Progenitor cell of endocrine pancreas (in vitro differentiated cells): ENCODE data around the gene FASN. TPM values are rescaled to one million over a fixed set of nuclear protein-coding genes. Genes with fewer than 3 reads are reported as not detected.

Experiments
- DNase-seq: peaks from one replicate; pipeline ENCODE4 v3.0.0; 2021; ENCODE audit warnings: low spot score; ENCODE audit not compliant: unreplicated experiment
- H3K27ac Mint-ChIP-seq: 2 replicates; pipeline ENCODE4 v1.8.0; 2021; ENCODE audit warnings: mild to moderate bottlenecking, moderate library complexity, mixed read lengths
- H3K27me3 Mint-ChIP-seq: 2 replicates; pipeline ENCODE4 v1.8.0; 2021; ENCODE audit warnings: mixed read lengths
- H3K36me3 Mint-ChIP-seq: 2 replicates; pipeline ENCODE4 v1.8.0; 2022; ENCODE audit warnings: mixed read lengths; ENCODE audit not compliant: insufficient read depth
- H3K4me1 Mint-ChIP-seq: 2 replicates; pipeline ENCODE4 v1.8.0; 2021; ENCODE audit warnings: low read depth, mixed read lengths
- H3K4me3 Mint-ChIP-seq: 2 replicates; pipeline ENCODE4 v1.8.0; 2021; ENCODE audit warnings: low read depth, mild to moderate bottlenecking, moderate library complexity, mixed read lengths
- H3K9me3 Mint-ChIP-seq: 2 replicates; pipeline ENCODE4 v1.8.0; 2021; ENCODE audit warnings: low read depth, mixed read lengths
- total RNA-seq: library from RNA; stranded (reverse); gene quantifications from 2 replicates; pipeline ENCODE4 v1.2.1, GENCODE V29; 2021
- TF ChIP-seq, protein P1 (sequence below): fragments of 200-600 bp; sonication (generic); IDR thresholded peaks from one replicate; pipeline ENCODE4 v1.5.0; 2021; ENCODE audit warnings: antibody characterized with exemption, mild to moderate bottlenecking; ENCODE audit not compliant: unreplicated experiment

The FASN gene
- total RNA-seq, 1 donor from 2014 or later = 308 TPM

GRCh38 chr17:82085031-82085861 lies 12.8 kb downstream of the FASN start:
- DNase-seq = no peak
- Mint-ChIP-seq H3K4me3 (no peak overlapping the region), H3K27ac (no peak overlapping the region), H3K9me3 (no peaks in the 10 kb centered on the region), H3K4me1 (no peaks in the 10 kb centered on the region), H3K36me3 (peaks cover 3% of the 10 kb centered on the region), H3K27me3 (no peaks in the 10 kb centered on the region)
- TF ChIP-seq, protein P1, sequence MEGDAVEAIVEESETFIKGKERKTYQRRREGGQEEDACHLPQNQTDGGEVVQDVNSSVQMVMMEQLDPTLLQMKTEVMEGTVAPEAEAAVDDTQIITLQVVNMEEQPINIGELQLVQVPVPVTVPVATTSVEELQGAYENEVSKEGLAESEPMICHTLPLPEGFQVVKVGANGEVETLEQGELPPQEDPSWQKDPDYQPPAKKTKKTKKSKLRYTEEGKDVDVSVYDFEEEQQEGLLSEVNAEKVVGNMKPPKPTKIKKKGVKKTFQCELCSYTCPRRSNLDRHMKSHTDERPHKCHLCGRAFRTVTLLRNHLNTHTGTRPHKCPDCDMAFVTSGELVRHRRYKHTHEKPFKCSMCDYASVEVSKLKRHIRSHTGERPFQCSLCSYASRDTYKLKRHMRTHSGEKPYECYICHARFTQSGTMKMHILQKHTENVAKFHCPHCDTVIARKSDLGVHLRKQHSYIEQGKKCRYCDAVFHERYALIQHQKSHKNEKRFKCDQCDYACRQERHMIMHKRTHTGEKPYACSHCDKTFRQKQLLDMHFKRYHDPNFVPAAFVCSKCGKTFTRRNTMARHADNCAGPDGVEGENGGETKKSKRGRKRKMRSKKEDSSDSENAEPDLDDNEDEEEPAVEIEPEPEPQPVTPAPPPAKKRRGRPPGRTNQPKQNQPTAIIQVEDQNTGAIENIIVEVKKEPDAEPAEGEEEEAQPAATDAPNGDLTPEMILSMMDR = no peak

DNA sequence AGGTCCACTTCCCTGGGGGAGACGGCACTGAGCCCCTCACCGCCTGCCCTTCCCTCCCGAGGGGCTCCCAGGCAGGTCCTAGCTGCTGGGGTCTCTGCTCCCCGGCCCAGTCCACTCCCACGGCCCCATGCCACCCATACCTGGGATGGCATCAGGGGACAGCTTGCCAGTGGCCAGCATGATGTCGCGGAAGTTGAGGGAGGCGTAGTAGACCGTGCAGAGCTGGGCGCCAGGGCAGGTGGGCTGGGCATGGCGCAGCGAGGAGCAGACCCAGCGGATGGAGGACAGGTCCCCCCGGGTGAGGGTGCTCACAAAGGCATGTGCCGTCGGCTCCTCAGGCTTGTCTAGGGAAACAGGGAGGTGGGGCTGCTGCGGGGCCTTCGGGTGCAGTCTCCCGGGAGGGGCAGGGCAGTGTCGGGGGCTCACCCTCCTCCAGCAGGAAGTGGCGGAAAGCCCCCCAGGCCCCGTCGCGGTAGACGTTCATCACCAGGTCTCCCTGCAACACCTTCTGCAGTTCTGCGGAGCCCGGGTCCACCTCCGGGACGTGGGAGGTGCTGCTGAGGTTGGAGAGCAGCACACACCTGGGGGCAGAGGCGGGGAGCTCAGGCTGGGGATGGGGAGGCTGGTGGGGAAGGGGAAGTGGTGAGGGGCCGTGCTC lies 13.5 kb downstream of the FASN start:
- DNase-seq = no peak
- TF ChIP-seq, protein P1 = no peak
- no peaks in the 10 kb centered on the region for H3K27me3 Mint-ChIP-seq
- H3K4me1 Mint-ChIP-seq = no peaks in the 10 kb centered on the region
- no peak overlapping the region for H3K4me3 Mint-ChIP-seq
- H3K36me3 Mint-ChIP-seq = peaks cover 3% of the 10 kb centered on the region
- no peak overlapping the region for H3K27ac Mint-ChIP-seq
- no peaks in the 10 kb centered on the region for H3K9me3 Mint-ChIP-seq

- H3K9me3 Mint-ChIP-seq = no peaks in the 10 kb centered on the region
- H3K4me3 Mint-ChIP-seq = no peak overlapping the region
- no peaks in the 10 kb centered on the region for H3K27me3 Mint-ChIP-seq
- TF ChIP-seq, protein P1 = no peak
- peaks cover 3% of the 10 kb centered on the region for H3K36me3 Mint-ChIP-seq
- H3K27ac Mint-ChIP-seq = no peak overlapping the region
- no peak for DNase-seq
- H3K4me1 Mint-ChIP-seq = no peaks in the 10 kb centered on the region
Observed at GRCh38 chr17:82083533-82084359, 14.3 kb downstream of the FASN start.

DNA sequence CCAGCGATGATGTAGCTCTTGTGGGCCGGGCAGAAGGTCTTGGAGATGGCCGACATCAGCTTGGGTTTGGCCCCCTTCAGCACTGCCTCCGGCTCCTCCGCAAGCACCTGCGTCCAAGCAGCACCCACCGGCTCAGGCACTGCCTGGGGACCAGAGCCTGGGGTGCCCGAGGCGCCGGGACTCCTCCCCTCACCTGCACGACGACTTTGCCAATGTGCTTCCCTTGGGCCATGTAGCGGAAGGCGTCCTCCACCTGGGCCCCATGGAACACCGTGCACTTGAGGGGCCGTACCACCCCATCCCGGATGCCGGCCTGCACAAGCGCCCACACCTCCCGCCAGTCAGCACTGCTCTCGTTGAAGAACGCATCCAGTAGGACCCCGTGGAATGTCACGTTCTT lies 15.0 kb downstream of the FASN start:
- Mint-ChIP-seq H3K4me3 (no peak overlapping the region), H3K27ac (no peak overlapping the region), H3K27me3 (no peaks in the 10 kb centered on the region), H3K9me3 (no peaks in the 10 kb centered on the region), H3K4me1 (no peaks in the 10 kb centered on the region), H3K36me3 (peaks cover 6% of the 10 kb centered on the region)
- no peak for DNase-seq
- TF ChIP-seq, protein P1 = no peak

DNA sequence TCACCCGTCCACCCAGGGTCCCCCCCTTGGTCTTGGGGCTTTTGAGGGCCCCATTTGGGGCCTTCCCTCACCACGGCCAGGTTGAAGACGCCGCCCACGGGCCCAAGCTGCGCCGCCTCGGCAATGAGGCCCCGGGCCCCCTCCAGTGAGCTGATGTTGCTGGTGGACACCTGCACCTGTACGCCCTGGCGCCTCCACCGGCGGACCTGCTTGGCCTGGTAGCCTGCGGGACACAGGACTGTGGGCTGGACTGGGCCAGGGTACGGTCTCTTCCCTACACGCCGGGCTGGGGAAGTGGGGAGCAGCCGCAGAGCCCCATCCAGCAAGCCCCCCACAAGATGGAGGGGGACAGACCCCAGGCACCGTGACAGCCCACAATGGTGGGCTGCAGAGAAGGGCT lies 15.6 kb downstream of the FASN start:
- H3K4me1 Mint-ChIP-seq = no peaks in the 10 kb centered on the region
- no peak overlapping the region for H3K4me3 Mint-ChIP-seq
- H3K27ac Mint-ChIP-seq = no peak overlapping the region
- peaks cover 6% of the 10 kb centered on the region for H3K36me3 Mint-ChIP-seq
- H3K27me3 Mint-ChIP-seq = no peaks in the 10 kb centered on the region
- no peak for DNase-seq
- no peaks in the 10 kb centered on the region for H3K9me3 Mint-ChIP-seq
- TF ChIP-seq, protein P1 = no peak
